ENCODE data around the gene EDDM13. TPM values are rescaled to one million over a fixed set of nuclear protein-coding genes. Genes with fewer than 3 reads are reported as not detected.

EDDM13 gene
- total and polyA plus RNA-seq, 2 experiments from 2014 or later: 0.68 TPM; not detected in 1

DNA sequence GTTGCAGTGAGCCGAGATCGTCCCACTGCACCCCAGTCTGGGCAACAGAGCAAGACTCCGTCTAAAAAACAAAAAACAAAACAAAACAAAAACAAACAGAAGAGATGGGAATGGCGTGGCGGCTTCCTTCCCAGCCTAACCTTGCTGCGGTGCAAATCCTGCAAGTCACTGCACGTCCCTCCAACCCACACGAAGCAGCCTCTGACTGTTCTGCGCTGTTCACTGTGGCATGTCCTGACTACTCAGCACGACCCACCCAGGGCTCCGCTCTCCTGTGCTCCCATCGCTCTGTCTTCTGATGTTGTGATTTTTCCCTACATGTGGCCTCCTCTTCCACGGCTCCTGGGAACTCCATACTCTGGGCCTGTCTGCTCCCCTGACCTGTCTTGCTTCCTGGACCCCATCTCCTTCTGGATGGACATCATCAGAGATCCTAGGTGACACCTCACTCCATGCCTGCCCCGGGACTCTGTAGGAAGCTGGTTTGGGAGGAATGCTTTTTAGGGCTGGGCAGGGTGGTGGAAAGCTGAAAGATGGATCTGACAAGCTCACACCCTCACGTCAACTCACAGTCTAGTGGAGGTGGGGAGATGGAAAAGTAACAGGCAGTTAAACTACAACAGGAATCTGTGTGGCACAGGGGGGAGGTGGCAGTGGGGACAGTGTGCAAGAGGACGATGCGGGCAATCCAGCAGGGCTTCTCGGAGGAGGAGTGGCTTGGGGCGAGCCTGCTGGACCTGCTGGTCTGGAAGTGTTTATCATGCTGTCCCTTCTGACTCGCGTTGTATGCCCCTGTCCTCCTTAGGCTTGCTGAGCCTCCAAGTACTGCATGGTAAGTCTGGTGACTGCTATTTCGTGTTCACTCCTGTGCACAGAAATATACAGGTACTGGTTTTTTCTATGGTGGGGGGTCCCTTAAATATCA is 23.2 kb downstream of the EDDM13 start:
- H3K27ac ChIP-seq: no peak overlapping the region
- no peak for DNase-seq (ENCODE audit: low read depth in 1 of 2, low spot score in 1 of 2)
- H3K9me3 ChIP-seq (ENCODE audit: low read depth): no peaks in the 10 kb centered on the region
- H3K4me1 ChIP-seq (ENCODE audit: low read depth): no peaks in the 10 kb centered on the region
- H3K36me3 ChIP-seq: no peaks in the 10 kb centered on the region
- H3K27me3 ChIP-seq: no peaks in the 10 kb centered on the region
- H3K4me3 ChIP-seq: no peak overlapping the region
- TF ChIP-seq, protein P1, sequence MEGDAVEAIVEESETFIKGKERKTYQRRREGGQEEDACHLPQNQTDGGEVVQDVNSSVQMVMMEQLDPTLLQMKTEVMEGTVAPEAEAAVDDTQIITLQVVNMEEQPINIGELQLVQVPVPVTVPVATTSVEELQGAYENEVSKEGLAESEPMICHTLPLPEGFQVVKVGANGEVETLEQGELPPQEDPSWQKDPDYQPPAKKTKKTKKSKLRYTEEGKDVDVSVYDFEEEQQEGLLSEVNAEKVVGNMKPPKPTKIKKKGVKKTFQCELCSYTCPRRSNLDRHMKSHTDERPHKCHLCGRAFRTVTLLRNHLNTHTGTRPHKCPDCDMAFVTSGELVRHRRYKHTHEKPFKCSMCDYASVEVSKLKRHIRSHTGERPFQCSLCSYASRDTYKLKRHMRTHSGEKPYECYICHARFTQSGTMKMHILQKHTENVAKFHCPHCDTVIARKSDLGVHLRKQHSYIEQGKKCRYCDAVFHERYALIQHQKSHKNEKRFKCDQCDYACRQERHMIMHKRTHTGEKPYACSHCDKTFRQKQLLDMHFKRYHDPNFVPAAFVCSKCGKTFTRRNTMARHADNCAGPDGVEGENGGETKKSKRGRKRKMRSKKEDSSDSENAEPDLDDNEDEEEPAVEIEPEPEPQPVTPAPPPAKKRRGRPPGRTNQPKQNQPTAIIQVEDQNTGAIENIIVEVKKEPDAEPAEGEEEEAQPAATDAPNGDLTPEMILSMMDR (IDR thresholded peaks at IDR 0.05; ENCODE audit: low read depth, low read length): no peak

DNA sequence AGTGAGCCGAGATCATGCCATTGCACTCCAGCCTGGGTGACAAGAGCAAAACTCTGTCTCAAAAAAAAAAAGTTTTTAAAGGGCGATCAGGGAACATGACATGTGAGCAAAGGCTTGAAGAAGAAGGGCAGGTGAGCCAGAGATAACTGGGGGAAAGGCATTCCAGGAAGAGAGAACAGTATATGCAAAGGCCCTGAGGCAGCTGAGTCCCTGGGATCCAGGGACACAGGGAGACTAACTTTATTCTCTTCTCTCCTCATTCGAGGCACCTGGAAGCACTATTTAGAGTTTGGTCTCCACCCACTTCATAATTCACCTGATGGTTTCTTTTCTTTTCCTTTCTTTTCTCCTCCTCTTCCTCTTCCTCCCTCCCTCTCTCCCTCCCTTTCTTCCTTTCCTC is 24.5 kb downstream of the EDDM13 start:
- Histone ChIP-seq H3K4me3 (no peak overlapping the region), H3K36me3 (no peaks in the 10 kb centered on the region), H3K4me1 (ENCODE audit: low read depth) (no peaks in the 10 kb centered on the region), H3K9me3 (ENCODE audit: low read depth) (no peaks in the 10 kb centered on the region), H3K27ac (no peak overlapping the region), H3K27me3 (no peaks in the 10 kb centered on the region)
- TF ChIP-seq, protein P1 (IDR thresholded peaks at IDR 0.05; ENCODE audit: low read depth, low read length): no peak
- no peak for DNase-seq (ENCODE audit: low read depth in 1 of 2, low spot score in 1 of 2)

DNA sequence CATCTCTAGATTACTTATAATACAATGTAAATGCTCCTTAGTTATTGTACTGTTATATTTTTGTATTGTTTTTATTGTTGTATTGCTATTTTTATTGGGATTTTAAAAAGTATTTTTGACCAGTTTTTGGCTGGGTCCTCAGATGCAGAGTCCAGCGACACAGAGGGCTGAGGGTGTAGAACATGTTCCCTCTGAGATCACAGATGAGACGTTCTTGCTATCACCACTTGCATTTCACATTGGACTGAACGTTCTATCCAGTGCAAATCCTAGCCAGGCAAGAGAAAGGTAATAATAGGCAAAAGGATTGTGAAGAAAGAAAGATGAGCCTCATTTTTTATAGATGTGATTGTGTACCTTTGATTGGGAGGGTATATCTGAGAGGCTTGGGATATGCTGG is 27.1 kb downstream of the EDDM13 start:
- H3K4me3 ChIP-seq: no peak overlapping the region
- TF ChIP-seq, protein P1 (IDR thresholded peaks at IDR 0.05; ENCODE audit: low read depth, low read length): no peak
- no peak overlapping the region for H3K27ac ChIP-seq
- H3K9me3 ChIP-seq (ENCODE audit: low read depth): no peaks in the 10 kb centered on the region
- DNase-seq (ENCODE audit: low read depth in 1 of 2, low spot score in 1 of 2): no peak
- no peaks in the 10 kb centered on the region for H3K27me3 ChIP-seq
- no peaks in the 10 kb centered on the region for H3K4me1 ChIP-seq (ENCODE audit: low read depth)
- no peaks in the 10 kb centered on the region for H3K36me3 ChIP-seq

DNA sequence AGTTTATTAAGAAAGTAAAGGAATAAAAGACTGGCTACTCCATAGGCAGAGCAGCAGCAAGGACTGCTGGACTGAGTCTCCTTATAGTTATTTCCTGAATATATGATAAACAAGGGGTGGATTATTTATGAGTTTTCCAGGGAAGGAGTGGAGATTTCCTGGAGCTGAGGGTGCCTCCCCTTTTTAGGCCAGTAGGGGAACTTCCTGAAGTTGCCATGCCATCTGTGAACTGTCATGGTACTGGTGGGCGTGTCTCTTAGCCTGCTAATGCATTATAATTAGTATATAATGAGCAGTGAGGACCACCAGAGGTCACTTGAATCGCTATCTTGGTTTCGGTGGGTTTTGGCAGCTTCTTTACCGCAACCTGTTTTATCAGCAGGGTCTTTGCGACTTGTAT is 28.6 kb downstream of the EDDM13 start:
- Histone ChIP-seq H3K9me3 (ENCODE audit: low read depth) (no peaks in the 10 kb centered on the region), H3K36me3 (no peaks in the 10 kb centered on the region), H3K27ac (no peak overlapping the region), H3K27me3 (no peaks in the 10 kb centered on the region), H3K4me3 (no peak overlapping the region), H3K4me1 (ENCODE audit: low read depth) (no peaks in the 10 kb centered on the region)
- TF ChIP-seq, protein P1 (IDR thresholded peaks at IDR 0.05; ENCODE audit: low read depth, low read length): peak; percentile 25
- DNase-seq (ENCODE audit: low read depth in 1 of 2, low spot score in 1 of 2): peak in 1 of 2 donors; percentile 29

DNA sequence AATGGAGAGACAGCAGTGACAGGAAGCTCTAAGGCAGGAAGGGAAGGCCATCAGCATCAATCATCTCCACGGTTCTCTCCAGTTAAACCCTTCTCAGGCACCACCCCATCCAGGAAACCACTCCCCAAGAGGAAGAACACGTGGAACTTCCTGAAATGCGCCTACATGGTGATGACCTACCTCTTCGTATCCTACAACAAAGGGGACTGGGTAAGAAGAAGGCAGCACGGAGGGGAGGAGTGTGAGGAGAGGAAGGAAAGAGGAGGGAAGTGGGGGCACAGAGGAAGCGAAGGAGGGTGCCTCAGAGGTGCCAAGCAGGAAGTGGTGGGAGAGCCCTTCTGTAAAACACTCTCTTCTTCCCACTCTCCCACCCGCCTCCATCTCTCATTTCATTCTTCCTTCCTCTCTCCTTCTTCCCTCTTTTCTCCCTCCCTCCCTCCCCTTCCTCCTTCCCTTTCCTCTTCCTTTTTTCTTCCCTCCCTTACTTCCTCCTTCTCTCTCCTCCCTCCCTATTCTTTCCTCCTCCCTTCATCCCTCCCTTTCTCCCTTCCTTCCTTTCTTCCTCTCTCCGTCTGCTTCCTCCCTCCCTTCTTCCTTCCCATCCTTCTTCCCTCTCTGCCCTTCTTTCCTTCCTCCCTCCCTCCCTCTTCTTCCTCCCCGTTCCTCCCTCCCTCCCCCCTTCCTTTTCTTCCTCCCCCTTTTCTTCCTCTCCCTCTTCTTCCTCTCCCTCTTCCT is 29.5 kb downstream of the EDDM13 start:
- no peak overlapping the region for H3K27ac ChIP-seq
- no peaks in the 10 kb centered on the region for H3K4me1 ChIP-seq (ENCODE audit: low read depth)
- no peak overlapping the region for H3K4me3 ChIP-seq
- H3K36me3 ChIP-seq: no peaks in the 10 kb centered on the region
- no peaks in the 10 kb centered on the region for H3K27me3 ChIP-seq
- H3K9me3 ChIP-seq (ENCODE audit: low read depth): no peaks in the 10 kb centered on the region
- TF ChIP-seq, protein P1 (IDR thresholded peaks at IDR 0.05; ENCODE audit: low read depth, low read length): no peak
- DNase-seq (ENCODE audit: low read depth in 1 of 2, low spot score in 1 of 2): no peak
